Fibroblast of pulmonary artery (primary cell): ENCODE results near the gene CST9.

Experiments
- DNase-seq: peaks from one replicate; pipeline ENCODE4 v3.0.0-alpha.2; 2010; ENCODE audit warnings: low read depth
- H3K4me3 ChIP-seq: replicated peaks from 2 replicates; pipeline ENCODE4 v1.5.1; 2011; ENCODE audit warnings: low read depth, mild to moderate bottlenecking, control low read depth, low read length, moderate library complexity
- CTCF ChIP-seq: IDR thresholded peaks from 2 replicates; pipeline ENCODE4 v1.5.1; 2011; ENCODE audit warnings: mild to moderate bottlenecking, control low read depth, low read length, inconsistent platforms; ENCODE audit errors: missing control alignments

CST9 gene

GRCh38 chr20:23604306-23604705 lies 1.4 kb downstream of the CST9 start:
- no peak overlapping the region for H3K4me3 ChIP-seq
- no peak for DNase-seq
- no peak for TF ChIP-seq CTCF

GRCh38 chr20:23603321-23603720 lies 2.4 kb downstream of the CST9 start:
- DNase-seq, result no peak
- no peak for TF ChIP-seq CTCF

GRCh38 chr20:23602699-23603098 lies 3.0 kb downstream of the CST9 start:
- no peak for TF ChIP-seq CTCF
- no peak for DNase-seq
- H3K4me3 ChIP-seq, result no peak overlapping the region

More at GRCh38 chr20:23603321-23603720, 2.4 kb downstream of the CST9 start:
- H3K4me3 ChIP-seq, result no peak overlapping the region

- TF ChIP-seq CTCF, result no peak
- no peak for DNase-seq
These were observed 3.5 kb downstream of the CST9 start for GRCh38 chr20:23602241-23602640.

GRCh38 chr20:23601715-23602114 lies 4.0 kb downstream of the CST9 start:
- no peak for TF ChIP-seq CTCF
- no peak overlapping the region for H3K4me3 ChIP-seq
- DNase-seq, result no peak

More at GRCh38 chr20:23602241-23602640, 3.5 kb downstream of the CST9 start:
- H3K4me3 ChIP-seq, result no peak overlapping the region

- DNase-seq, result no peak
- no peak overlapping the region for H3K4me3 ChIP-seq
- no peak for TF ChIP-seq CTCF
These were observed 7.2 kb downstream of the CST9 start for GRCh38 chr20:23598481-23598880.

GRCh38 chr20:23596579-23597250 lies 9.0 kb downstream of the CST9 start:
- no peak for TF ChIP-seq CTCF
- no peak overlapping the region for H3K4me3 ChIP-seq
- DNase-seq, result peak; percentile 17
